ENCODE data around the gene LSM14B.
A peak's percentile ranks its signal among the peaks of the same experiment; 100 is the strongest.
"Not testable (repeated sequence)": the region's sequence is repeated elsewhere in the genome, so short reads cannot be mapped to it uniquely, and the experiment has no call there.

LSM14B gene

DNA sequence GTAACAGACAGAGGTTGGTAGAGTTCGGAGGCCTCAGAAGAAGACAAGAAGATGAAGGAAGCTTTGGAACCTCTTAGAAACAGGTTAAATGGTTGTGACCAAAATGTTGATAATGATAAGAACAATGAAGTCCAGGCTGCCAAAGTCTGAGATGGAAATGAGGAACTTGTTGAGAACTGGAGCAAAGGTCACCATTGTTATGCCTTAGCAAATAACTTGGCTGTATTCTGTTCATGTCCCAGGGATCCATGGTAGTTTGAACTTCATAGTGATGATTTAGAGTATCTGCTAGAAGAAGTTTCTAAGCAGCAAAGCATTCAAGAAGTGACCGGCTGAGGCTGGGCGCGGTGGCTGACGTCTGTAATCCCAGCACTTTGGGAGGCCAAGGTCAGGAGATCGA is 11.1 kb upstream of the LSM14B start:
- Histone ChIP-seq H3K4me3 (ENCODE audit: insufficient read depth, low read depth, low read length, poor library complexity, severe bottlenecking) (no peak overlapping the region), H3K9me3 (ENCODE audit: control insufficient read depth, low read length) (peaks cover 40% of the 10 kb centered on the region), H3K4me1 (ENCODE audit: control insufficient read depth, insufficient read depth, low read length, poor library complexity, severe bottlenecking) (no peaks in the 10 kb centered on the region), H3K27ac (ENCODE audit: insufficient read depth, low read length, poor library complexity, severe bottlenecking) (no peak overlapping the region), H3K27me3 (replicated peaks; ENCODE audit: control insufficient read depth, insufficient read depth, low read length, poor library complexity, severe bottlenecking) (no peaks in the 10 kb centered on the region), H3K36me3 (ENCODE audit: control insufficient read depth, insufficient read depth, low read length) (no peaks in the 10 kb centered on the region)
- no peak for DNase-seq

DNA sequence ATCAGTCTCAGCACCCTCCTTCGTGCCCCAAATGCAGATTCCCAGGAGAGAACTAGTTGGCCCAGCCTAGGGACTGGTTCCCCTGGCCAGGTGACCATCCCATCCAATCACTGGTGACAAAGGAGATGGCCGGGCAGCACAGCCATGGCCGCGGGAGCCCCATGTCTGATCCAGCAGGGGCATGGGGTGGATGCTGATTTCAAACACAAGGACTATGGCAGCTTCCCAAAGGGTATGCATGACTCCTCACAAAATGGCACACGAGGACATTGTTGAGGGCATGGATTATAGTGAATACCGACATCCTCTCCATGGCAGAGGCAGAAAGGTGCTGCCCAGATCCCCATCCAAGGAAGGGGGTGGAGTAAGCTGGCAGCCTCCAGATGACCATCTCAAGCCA is 9.9 kb upstream of the LSM14B start:
- Histone ChIP-seq H3K9me3 (ENCODE audit: control insufficient read depth, low read length) (peaks cover 33% of the 10 kb centered on the region), H3K4me3 (ENCODE audit: insufficient read depth, low read depth, low read length, poor library complexity, severe bottlenecking) (no peak overlapping the region), H3K4me1 (ENCODE audit: control insufficient read depth, insufficient read depth, low read length, poor library complexity, severe bottlenecking) (peaks cover 8% of the 10 kb centered on the region), H3K36me3 (ENCODE audit: control insufficient read depth, insufficient read depth, low read length) (no peaks in the 10 kb centered on the region), H3K27me3 (replicated peaks; ENCODE audit: control insufficient read depth, insufficient read depth, low read length, poor library complexity, severe bottlenecking) (no peaks in the 10 kb centered on the region), H3K27ac (ENCODE audit: insufficient read depth, low read length, poor library complexity, severe bottlenecking) (no peak overlapping the region)
- DNase-seq = no peak

DNA sequence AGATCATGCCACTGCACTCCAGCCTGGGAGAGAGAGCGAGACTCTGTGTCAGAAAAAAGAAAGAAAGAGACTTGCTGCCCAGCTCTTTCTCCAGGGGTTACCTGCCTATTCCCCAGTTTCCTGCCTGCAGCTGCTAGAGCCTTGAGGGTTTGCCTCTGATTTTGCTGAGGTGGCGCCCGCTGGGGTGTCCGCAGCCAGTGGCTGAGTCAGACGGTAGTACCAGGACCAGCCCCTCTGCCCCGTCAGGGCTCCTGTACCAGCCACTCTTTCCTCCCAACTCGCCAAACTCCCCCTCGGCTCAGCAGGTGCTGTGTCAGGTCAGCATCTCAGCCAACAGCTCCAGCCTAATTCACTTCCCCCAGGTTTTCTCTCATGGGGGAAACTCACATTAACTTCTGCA is 7.4 kb upstream of the LSM14B start:
- Histone ChIP-seq H3K4me1 (ENCODE audit: control insufficient read depth, insufficient read depth, low read length, poor library complexity, severe bottlenecking) (peaks cover 22% of the 10 kb centered on the region), H3K27ac (ENCODE audit: insufficient read depth, low read length, poor library complexity, severe bottlenecking) (no peak overlapping the region), H3K4me3 (ENCODE audit: insufficient read depth, low read depth, low read length, poor library complexity, severe bottlenecking) (no peak overlapping the region), H3K27me3 (replicated peaks; ENCODE audit: control insufficient read depth, insufficient read depth, low read length, poor library complexity, severe bottlenecking) (no peaks in the 10 kb centered on the region), H3K9me3 (ENCODE audit: control insufficient read depth, low read length) (peaks cover 21% of the 10 kb centered on the region), H3K36me3 (ENCODE audit: control insufficient read depth, insufficient read depth, low read length) (no peaks in the 10 kb centered on the region)
- DNase-seq = no peak

DNA sequence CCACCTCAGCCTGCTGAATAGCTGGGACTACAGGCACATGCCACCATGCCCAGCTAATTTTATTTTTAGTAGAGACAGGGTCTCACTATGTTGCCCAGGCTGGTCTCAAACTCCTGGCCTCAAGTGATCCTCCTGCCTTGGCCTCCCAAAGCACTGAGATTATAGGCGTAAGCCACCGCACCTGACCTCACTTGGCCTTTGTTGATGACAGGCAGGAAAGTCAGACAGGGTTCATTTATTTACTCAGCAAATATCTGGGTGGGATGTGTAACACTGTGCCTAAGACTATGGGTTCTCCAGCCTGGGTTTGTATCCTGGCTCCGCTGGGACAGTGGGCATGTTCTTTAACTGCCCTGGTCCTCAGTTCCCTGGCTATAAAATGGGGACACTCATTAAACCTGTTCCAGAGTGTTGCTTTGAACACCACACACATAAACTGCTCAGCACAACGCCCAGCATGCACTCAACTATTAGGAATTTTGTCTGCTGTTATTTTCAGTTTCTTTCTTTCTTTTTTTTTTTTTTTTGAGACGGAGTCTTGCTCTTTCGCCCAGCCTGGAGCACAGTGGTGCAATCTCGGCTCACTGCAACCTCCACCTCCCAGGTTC is 6.4 kb upstream of the LSM14B start:
- Histone ChIP-seq H3K9me3 (ENCODE audit: control insufficient read depth, low read length) (peaks cover 21% of the 10 kb centered on the region), H3K4me1 (ENCODE audit: control insufficient read depth, insufficient read depth, low read length, poor library complexity, severe bottlenecking) (peaks cover 25% of the 10 kb centered on the region)
- not testable (repeated sequence) for H3K27me3 ChIP-seq (replicated peaks; ENCODE audit: control insufficient read depth, insufficient read depth, low read length, poor library complexity, severe bottlenecking); DNase-seq; H3K36me3 ChIP-seq (ENCODE audit: control insufficient read depth, insufficient read depth, low read length); H3K27ac ChIP-seq (ENCODE audit: insufficient read depth, low read length, poor library complexity, severe bottlenecking); H3K4me3 ChIP-seq (ENCODE audit: insufficient read depth, low read depth, low read length, poor library complexity, severe bottlenecking)

DNA sequence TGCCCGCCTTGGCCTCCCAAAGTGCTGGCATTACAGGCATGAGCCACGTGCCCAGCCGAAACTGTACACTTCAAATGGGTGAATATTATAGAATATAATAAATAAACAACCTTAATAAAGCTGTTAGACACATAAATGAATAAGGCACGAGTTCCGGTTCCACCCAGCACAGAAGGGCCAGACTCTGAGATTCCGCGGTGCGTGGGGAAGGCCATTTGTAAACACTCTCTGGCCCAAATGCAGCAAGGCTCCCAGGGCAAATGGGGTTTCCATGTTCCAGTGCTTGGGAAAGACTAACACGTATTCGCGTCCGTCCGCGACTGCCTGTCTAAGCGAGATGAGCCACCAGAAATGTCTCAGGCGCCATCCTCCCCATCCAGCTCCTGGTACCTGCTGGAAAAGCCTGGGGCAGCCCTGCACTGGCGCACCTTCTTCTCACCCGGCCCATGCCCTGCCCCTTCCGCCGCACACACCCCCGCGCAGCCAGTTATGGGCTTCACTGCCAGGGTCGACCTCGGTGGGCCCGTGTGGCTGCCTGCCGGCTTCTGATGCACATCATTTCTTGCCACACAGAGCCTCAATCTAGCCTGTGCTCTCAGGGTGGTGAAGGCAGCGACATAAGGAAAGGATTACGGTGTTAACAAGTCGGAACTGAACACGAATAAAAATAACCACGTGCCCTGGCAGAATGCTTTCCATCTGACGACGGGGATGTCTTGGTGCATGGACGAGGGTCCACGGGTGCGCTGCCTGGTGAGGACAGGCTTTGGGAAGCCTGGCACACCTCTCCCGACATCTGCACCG is 5.5 kb upstream of the LSM14B start:
- no peaks in the 10 kb centered on the region for H3K36me3 ChIP-seq (ENCODE audit: control insufficient read depth, insufficient read depth, low read length)
- no peak overlapping the region for H3K4me3 ChIP-seq (ENCODE audit: insufficient read depth, low read depth, low read length, poor library complexity, severe bottlenecking)
- H3K27me3 ChIP-seq (replicated peaks; ENCODE audit: control insufficient read depth, insufficient read depth, low read length, poor library complexity, severe bottlenecking) = no peaks in the 10 kb centered on the region
- no peak for DNase-seq
- H3K27ac ChIP-seq (ENCODE audit: insufficient read depth, low read length, poor library complexity, severe bottlenecking) = peak overlapping the region; percentile 8
- H3K4me1 ChIP-seq (ENCODE audit: control insufficient read depth, insufficient read depth, low read length, poor library complexity, severe bottlenecking) = peaks cover 31% of the 10 kb centered on the region
- H3K9me3 ChIP-seq (ENCODE audit: control insufficient read depth, low read length) = peaks cover 21% of the 10 kb centered on the region

DNA sequence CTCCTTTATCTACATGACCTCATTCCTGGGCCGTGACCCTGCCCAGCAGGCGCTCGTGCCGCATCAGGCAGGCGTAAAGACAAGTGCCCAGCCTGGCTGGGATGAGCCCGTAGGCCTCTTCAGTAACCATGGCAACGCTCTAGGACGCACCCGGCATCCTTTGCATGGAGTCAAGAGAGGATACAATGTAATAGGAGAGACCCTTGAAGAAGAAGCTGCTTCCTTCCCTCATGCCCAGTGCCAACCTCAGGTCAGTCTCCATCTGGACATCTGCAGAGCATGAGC is 5.0 kb upstream of the LSM14B start:
- H3K4me1 ChIP-seq (ENCODE audit: control insufficient read depth, insufficient read depth, low read length, poor library complexity, severe bottlenecking) = peaks cover 31% of the 10 kb centered on the region
- peaks cover 16% of the 10 kb centered on the region for H3K9me3 ChIP-seq (ENCODE audit: control insufficient read depth, low read length)
- H3K36me3 ChIP-seq (ENCODE audit: control insufficient read depth, insufficient read depth, low read length) = no peaks in the 10 kb centered on the region
- no peak for DNase-seq
- no peaks in the 10 kb centered on the region for H3K27me3 ChIP-seq (replicated peaks; ENCODE audit: control insufficient read depth, insufficient read depth, low read length, poor library complexity, severe bottlenecking)
- H3K4me3 ChIP-seq (ENCODE audit: insufficient read depth, low read depth, low read length, poor library complexity, severe bottlenecking) = peak overlapping the region; percentile 1
- peak overlapping the region; percentile 8 for H3K27ac ChIP-seq (ENCODE audit: insufficient read depth, low read length, poor library complexity, severe bottlenecking)

DNA sequence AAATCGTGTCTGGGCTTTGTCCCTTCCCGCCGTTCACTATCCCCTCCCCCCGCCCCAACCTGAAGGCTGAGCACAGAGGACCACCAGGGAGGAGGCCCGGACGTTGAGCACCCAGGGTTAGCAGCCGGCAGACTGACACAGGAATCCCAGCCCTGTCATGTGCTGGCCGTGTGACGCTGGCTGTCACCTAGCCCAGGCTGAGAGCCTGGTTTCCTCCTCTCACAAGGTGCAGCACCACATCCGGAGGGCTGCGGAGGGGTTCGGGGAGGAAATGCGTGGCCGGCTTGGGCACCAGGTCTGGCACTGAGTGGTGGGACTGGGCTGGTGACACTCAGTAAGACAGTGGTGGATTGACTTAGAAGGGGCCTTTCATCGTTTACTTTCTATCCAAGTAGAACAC is 4.6 kb upstream of the LSM14B start:
- Histone ChIP-seq H3K4me1 (ENCODE audit: control insufficient read depth, insufficient read depth, low read length, poor library complexity, severe bottlenecking) (peaks cover 31% of the 10 kb centered on the region), H3K36me3 (ENCODE audit: control insufficient read depth, insufficient read depth, low read length) (no peaks in the 10 kb centered on the region), H3K4me3 (ENCODE audit: insufficient read depth, low read depth, low read length, poor library complexity, severe bottlenecking) (peak overlapping the region; percentile 1), H3K27me3 (replicated peaks; ENCODE audit: control insufficient read depth, insufficient read depth, low read length, poor library complexity, severe bottlenecking) (no peaks in the 10 kb centered on the region), H3K9me3 (ENCODE audit: control insufficient read depth, low read length) (peaks cover 13% of the 10 kb centered on the region), H3K27ac (ENCODE audit: insufficient read depth, low read length, poor library complexity, severe bottlenecking) (peak overlapping the region; percentile 30)
- DNase-seq = peak; percentile 73 to 84 (median 81)

DNA sequence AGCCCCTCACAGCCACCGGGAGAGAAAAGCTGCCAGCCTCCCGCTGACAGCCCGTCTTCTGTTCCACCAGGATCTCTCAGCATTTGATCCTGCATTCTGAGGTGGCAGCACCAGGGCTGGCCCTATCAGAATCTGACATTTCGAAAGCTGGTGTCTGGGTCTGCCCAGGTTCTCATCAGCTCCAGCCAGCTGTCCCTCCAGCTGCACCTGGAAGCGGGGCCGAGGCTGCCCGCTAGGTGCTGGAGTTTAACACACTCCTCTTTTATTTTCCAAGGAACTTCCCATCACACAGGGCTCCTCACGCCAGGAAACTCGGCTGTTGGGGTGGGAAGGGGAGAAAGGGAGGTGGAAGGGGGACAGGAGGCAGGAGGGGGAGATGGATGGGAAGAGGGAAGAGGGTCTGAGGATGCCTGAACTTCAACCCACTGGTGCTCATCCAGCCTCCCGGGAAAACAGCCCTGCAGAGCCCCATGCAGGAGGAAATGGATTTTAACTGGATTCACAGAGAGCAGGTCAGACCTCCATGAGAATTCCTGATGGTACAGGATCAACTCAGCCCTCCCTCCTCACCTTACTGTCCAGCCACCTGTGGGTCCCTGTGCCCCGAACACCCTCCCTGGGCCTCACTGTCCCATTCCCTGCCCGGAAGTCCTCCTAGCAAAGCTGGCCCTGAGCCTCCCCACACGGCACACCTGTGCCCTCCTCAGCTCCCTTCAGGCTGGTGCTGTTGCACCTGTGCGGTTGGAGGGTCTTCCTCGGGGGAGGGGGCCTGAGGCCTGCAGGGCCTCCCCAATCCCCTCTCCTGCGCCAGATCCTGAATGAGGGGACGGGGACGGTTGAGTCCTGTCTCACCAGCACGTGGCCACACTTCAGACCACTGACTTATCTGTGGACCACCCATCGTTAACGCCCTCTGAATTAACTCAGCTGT is 3.9 kb upstream of the LSM14B start:
- Histone ChIP-seq H3K27me3 (replicated peaks; ENCODE audit: control insufficient read depth, insufficient read depth, low read length, poor library complexity, severe bottlenecking) (no peaks in the 10 kb centered on the region), H3K27ac (ENCODE audit: insufficient read depth, low read length, poor library complexity, severe bottlenecking) (peak overlapping the region; percentile 30), H3K4me1 (ENCODE audit: control insufficient read depth, insufficient read depth, low read length, poor library complexity, severe bottlenecking) (peaks cover 36% of the 10 kb centered on the region), H3K9me3 (ENCODE audit: control insufficient read depth, low read length) (peaks cover 6% of the 10 kb centered on the region), H3K36me3 (ENCODE audit: control insufficient read depth, insufficient read depth, low read length) (no peaks in the 10 kb centered on the region), H3K4me3 (ENCODE audit: insufficient read depth, low read depth, low read length, poor library complexity, severe bottlenecking) (no peak overlapping the region)
- no peak for DNase-seq

DNA sequence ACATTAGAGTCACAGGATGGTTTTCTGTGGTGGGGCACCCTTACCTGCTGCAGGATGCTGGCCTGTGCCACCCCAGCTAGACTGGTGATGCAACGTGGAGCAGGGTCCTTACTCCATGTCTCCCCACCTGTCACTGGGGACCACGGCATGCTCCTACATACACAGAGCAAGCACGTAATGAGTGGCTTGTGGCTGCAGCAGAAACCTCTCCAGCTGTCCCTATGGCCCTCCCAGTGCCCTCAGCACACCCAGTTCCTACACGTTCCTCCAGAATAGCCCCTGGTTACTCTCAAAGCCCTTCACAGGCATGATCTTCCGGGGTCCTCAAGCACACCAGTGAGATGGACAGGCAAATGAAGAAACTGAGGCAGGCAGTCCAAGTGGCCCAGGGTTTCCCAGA is 3.2 kb upstream of the LSM14B start:
- Histone ChIP-seq H3K36me3 (ENCODE audit: control insufficient read depth, insufficient read depth, low read length) (no peaks in the 10 kb centered on the region), H3K27me3 (replicated peaks; ENCODE audit: control insufficient read depth, insufficient read depth, low read length, poor library complexity, severe bottlenecking) (no peaks in the 10 kb centered on the region), H3K4me3 (ENCODE audit: insufficient read depth, low read depth, low read length, poor library complexity, severe bottlenecking) (no peak overlapping the region), H3K27ac (ENCODE audit: insufficient read depth, low read length, poor library complexity, severe bottlenecking) (no peak overlapping the region), H3K9me3 (ENCODE audit: control insufficient read depth, low read length) (no peaks in the 10 kb centered on the region), H3K4me1 (ENCODE audit: control insufficient read depth, insufficient read depth, low read length, poor library complexity, severe bottlenecking) (peaks cover 44% of the 10 kb centered on the region)
- DNase-seq = no peak
